GM12875 (cell line): ENCODE data around the gene ITPRIPL1.

Experiments used
- H3K4me3 ChIP-seq: one replicate; pipeline ENCODE4 v1.5.1; 2011; ENCODE audit warnings: low read depth, low read length, control low read depth
- CTCF ChIP-seq: IDR thresholded peaks from 2 replicates; pipeline ENCODE4 v1.5.1; 2011; ENCODE audit warnings: low read depth, mild to moderate bottlenecking, control low read depth, inconsistent platforms, low read length, moderate library complexity, borderline replicate concordance; ENCODE audit not compliant: insufficient read depth

ITPRIPL1 gene

GRCh38 chr2:96342085-96342484, 17.0 kb downstream of the ITPRIPL1 start:
- TF ChIP-seq CTCF = no peak
- no peak overlapping the region for H3K4me3 ChIP-seq

- no peak for TF ChIP-seq CTCF
- no peak overlapping the region for H3K4me3 ChIP-seq
Measured at GRCh38 chr2:96344011-96344410, 18.9 kb downstream of the ITPRIPL1 start.

- TF ChIP-seq CTCF = 0 out of 2 replicates have a peak, but pooled peaks have one; percentile 25
- no peak overlapping the region for H3K4me3 ChIP-seq
Measured at GRCh38 chr2:96345438-96345837, 20.3 kb downstream of the ITPRIPL1 start.

- no peak for TF ChIP-seq CTCF
Measured at GRCh38 chr2:96345868-96346462, 20.8 kb downstream of the ITPRIPL1 start.

GRCh38 chr2:96347395-96347794, 22.3 kb downstream of the ITPRIPL1 start:
- TF ChIP-seq CTCF = no peak
- H3K4me3 ChIP-seq = no peak overlapping the region

More at GRCh38 chr2:96345868-96346462, 20.8 kb downstream of the ITPRIPL1 start:
- no peak overlapping the region for H3K4me3 ChIP-seq

- no peak for TF ChIP-seq CTCF
- H3K4me3 ChIP-seq = no peak overlapping the region
Measured at GRCh38 chr2:96353032-96353561, 28.0 kb downstream of the ITPRIPL1 start.

- no peak for TF ChIP-seq CTCF
- no peak overlapping the region for H3K4me3 ChIP-seq
Measured at GRCh38 chr2:96353606-96354101, 28.5 kb downstream of the ITPRIPL1 start.
